Endothelial cell (in vitro differentiated cells): ENCODE results near the gene MISP. TPM values are rescaled to one million over a fixed set of nuclear protein-coding genes. Genes with fewer than 3 reads are reported as not detected.
A peak's percentile ranks its signal among the peaks of the same experiment; 100 is the strongest.

ENCODE experiments used
- DNase-seq: peaks from one replicate; pipeline ENCODE4 v3.0.0; 2021; ENCODE audit warnings: low spot score
- H3K27ac Mint-ChIP-seq: one replicate; pipeline ENCODE4 v1.8.0; 2021; ENCODE audit warnings: mixed read lengths, inconsistent platforms; ENCODE audit not compliant: unreplicated experiment
- H3K27me3 Mint-ChIP-seq: one replicate; pipeline ENCODE4 v1.8.0; 2021; ENCODE audit warnings: mild to moderate bottlenecking, moderate library complexity, mixed read lengths, inconsistent platforms; ENCODE audit not compliant: unreplicated experiment
- H3K36me3 Mint-ChIP-seq: one replicate; pipeline ENCODE4 v1.8.0; 2021; ENCODE audit warnings: mild to moderate bottlenecking, low read depth, mixed read lengths, inconsistent platforms; ENCODE audit not compliant: unreplicated experiment
- H3K4me1 Mint-ChIP-seq: one replicate; pipeline ENCODE4 v1.8.0; 2021; ENCODE audit warnings: mild to moderate bottlenecking, mixed read lengths, inconsistent platforms; ENCODE audit not compliant: unreplicated experiment
- H3K4me3 Mint-ChIP-seq: one replicate; pipeline ENCODE4 v1.8.0; 2021; ENCODE audit warnings: mild to moderate bottlenecking, mixed read lengths, inconsistent platforms; ENCODE audit not compliant: unreplicated experiment
- H3K9me3 Mint-ChIP-seq: one replicate; pipeline ENCODE4 v1.8.0; 2021; ENCODE audit warnings: mixed read lengths, inconsistent platforms; ENCODE audit not compliant: unreplicated experiment
- total RNA-seq: library from RNA; stranded (reverse); fragmentation: NEBNext Ultra II Directional; extraction: Animal tissue kit (Norgen Biotek cat#: 25700); gene quantifications from one replicate; pipeline ENCODE4 v1.2.1, GENCODE V29; 2021; ENCODE audit not compliant: unreplicated experiment
- TF ChIP-seq, protein P1 (sequence below): fragments of 200-600 bp; sonication (generic); IDR thresholded peaks from one replicate; pipeline ENCODE4 v1.5.0; 2021; ENCODE audit warnings: antibody characterized with exemption; ENCODE audit not compliant: unreplicated experiment

Gene MISP
- total RNA-seq, 1 donor from 2014 or later, result not detected

DNA sequence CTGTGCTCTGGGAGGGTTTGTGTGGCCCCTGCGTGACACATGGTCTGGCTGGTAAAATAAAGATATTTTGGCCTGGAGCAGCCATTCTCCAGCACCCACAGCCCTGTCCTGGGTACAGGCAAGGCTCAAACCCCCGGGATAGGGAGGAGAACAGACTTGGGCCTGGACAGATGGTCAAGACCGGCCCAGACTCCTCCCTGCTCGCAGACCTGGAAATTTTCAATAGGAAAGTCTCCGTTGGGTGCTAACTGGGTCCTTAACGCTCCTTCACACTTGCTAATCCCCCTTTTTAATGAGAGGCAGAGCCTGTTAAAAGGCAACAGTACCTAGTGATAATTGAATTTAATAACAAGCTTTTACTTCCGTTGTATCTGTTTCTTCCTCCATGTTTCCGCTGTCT is 39.7 kb upstream of the MISP start:
- Mint-ChIP-seq H3K36me3 (peaks cover 9% of the 10 kb centered on the region), H3K27me3 (peaks cover 12% of the 10 kb centered on the region), H3K27ac (no peak overlapping the region), H3K9me3 (peaks cover 4% of the 10 kb centered on the region), H3K4me3 (peak overlapping the region; percentile 39), H3K4me1 (peaks cover 2% of the 10 kb centered on the region)
- DNase-seq, result no peak
- TF ChIP-seq, protein P1, sequence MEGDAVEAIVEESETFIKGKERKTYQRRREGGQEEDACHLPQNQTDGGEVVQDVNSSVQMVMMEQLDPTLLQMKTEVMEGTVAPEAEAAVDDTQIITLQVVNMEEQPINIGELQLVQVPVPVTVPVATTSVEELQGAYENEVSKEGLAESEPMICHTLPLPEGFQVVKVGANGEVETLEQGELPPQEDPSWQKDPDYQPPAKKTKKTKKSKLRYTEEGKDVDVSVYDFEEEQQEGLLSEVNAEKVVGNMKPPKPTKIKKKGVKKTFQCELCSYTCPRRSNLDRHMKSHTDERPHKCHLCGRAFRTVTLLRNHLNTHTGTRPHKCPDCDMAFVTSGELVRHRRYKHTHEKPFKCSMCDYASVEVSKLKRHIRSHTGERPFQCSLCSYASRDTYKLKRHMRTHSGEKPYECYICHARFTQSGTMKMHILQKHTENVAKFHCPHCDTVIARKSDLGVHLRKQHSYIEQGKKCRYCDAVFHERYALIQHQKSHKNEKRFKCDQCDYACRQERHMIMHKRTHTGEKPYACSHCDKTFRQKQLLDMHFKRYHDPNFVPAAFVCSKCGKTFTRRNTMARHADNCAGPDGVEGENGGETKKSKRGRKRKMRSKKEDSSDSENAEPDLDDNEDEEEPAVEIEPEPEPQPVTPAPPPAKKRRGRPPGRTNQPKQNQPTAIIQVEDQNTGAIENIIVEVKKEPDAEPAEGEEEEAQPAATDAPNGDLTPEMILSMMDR, result no peak

DNA sequence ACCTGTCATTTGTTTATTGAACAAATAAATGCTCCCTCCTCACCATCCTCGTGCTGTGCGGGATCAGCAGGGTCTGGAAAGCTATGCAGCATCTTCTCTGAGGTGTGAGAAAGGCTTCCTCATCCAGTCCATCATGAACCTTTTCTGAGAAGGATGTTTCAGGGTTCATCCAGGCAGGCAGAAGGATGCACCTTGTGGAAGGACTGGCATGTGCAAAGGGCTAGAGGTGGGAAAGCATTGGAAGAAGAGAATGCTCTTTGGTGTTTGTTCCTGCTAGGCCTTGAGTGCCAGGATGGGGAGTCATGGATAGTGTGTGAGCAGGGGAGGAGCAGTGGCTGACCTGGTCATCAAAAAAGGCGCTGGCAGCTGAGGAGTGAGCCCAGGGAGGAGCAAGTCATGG is 35.6 kb upstream of the MISP start:
- no peak for DNase-seq
- peaks cover 9% of the 10 kb centered on the region for H3K36me3 Mint-ChIP-seq
- H3K27ac Mint-ChIP-seq, result no peak overlapping the region
- no peaks in the 10 kb centered on the region for H3K4me1 Mint-ChIP-seq
- H3K27me3 Mint-ChIP-seq, result peaks cover 15% of the 10 kb centered on the region
- peaks cover 4% of the 10 kb centered on the region for H3K9me3 Mint-ChIP-seq
- TF ChIP-seq, protein P1, result no peak
- peak overlapping the region; percentile 25 for H3K4me3 Mint-ChIP-seq

DNA sequence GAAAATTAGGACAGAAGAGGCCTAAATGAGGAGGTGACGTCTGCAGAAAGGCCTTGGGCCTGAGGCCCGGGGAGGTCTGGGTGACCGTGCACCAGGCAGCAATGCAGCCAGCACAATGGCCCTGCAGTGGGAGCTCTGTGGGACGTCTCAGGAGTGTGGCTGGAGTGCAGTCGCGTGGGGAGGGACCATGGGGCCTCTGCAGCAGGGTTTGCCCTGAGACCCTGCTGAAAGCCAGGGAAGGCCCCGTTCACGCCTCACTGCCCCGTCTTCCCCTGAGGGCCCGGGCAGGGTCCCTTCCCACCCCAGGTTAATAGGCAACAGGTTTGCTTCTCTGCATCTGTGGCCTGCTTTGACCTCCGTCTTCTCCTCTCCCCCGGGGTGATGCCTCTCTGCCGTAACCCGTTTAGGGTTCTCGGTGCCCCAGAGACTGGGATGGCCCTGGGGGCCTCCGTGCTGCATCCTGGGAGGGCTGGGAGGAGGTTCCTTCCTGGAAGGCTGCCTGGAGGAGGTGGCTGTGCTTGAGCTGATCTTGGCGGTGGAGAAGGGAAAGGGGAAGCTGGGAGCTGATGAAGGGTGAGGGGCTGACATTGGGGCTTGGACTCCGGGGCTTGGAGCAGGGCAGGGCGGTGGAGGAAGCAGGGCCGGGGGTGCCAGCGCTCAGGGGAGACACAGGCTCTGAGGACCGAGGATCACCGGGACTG is 32.5 kb upstream of the MISP start:
- Mint-ChIP-seq H3K4me3 (no peak overlapping the region), H3K27ac (no peak overlapping the region), H3K4me1 (no peaks in the 10 kb centered on the region), H3K27me3 (peaks cover 9% of the 10 kb centered on the region), H3K9me3 (peaks cover 4% of the 10 kb centered on the region), H3K36me3 (peaks cover 9% of the 10 kb centered on the region)
- TF ChIP-seq, protein P1, result no peak
- no peak for DNase-seq

DNA sequence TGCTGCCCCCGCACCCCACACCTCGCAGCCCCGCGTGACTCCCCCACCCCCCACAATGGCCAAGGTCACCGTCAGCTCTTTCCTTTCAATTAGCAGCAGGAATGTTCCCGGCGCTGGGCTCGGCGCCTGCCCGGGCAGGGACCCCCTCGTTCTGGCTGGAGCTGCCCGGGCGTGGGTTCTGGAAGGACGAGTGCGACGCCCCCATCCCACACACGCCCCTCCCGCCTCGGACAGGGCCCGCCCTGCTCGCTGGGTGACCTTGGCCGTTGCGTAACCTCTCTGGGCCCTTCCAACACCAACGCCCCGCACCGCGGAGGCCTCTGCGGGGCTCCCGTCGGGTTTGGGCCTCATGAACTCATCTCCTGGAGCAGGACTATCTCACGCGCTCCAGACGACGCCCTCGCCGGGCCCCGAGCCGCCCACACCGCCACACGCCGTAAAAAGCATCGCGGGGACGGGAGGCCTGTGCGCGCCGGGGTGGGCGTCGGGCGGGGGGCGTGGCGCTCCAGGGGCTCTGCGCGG is 31.9 kb upstream of the MISP start:
- H3K27ac Mint-ChIP-seq, result no peak overlapping the region
- no peak overlapping the region for H3K4me3 Mint-ChIP-seq
- peaks cover 9% of the 10 kb centered on the region for H3K27me3 Mint-ChIP-seq
- TF ChIP-seq, protein P1, result no peak
- DNase-seq, result no peak
- no peaks in the 10 kb centered on the region for H3K4me1 Mint-ChIP-seq
- H3K36me3 Mint-ChIP-seq, result peaks cover 9% of the 10 kb centered on the region
- peaks cover 4% of the 10 kb centered on the region for H3K9me3 Mint-ChIP-seq

DNA sequence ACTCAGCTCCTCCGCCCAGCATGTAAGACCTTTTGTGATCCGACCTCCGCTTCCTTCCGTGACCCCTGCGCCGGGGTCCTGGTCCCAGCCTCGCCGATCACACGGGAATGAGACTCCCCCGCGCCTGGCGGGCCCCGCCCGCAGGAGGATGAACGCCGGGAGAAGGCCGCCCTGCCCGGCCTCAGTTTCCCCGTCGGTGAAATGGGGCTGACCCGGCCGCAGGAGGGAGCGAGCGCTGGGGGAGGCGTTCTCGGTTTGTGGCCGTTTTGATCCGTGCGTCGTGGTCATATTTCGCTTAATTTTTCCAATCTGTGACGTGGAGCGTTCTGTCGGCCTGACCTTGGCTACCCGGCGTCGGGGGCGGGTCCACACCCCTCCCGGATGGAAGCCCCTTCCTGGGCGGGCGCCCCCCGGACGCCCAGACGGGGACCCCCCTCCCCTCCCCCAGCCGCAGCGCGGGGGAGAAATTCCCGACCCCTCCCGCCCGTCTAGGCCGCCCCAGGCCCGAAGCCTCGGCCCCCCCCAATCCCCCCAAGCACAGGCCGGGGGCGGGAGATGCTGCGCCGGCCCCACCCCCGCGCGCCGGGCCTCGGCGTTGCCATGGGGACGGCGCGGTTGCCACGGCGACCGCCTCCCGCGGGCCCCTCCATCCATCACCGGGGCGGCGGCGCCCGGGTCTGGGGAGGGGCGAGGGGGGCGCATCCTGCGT is 31.1 kb upstream of the MISP start:
- peaks cover 4% of the 10 kb centered on the region for H3K9me3 Mint-ChIP-seq
- H3K27ac Mint-ChIP-seq, result no peak overlapping the region
- H3K36me3 Mint-ChIP-seq, result peaks cover 9% of the 10 kb centered on the region
- no peak overlapping the region for H3K4me3 Mint-ChIP-seq
- H3K4me1 Mint-ChIP-seq, result no peaks in the 10 kb centered on the region
- DNase-seq, result no peak
- TF ChIP-seq, protein P1, result no peak
- peaks cover 9% of the 10 kb centered on the region for H3K27me3 Mint-ChIP-seq
